Sigmoid colon (tissue), 7 donors: ENCODE data around the gene PFKL. TPM values are rescaled to one million over a fixed set of nuclear protein-coding genes. Genes with fewer than 3 reads are reported as not detected.
A peak's percentile ranks its signal among the peaks of the same experiment; 100 is the strongest.
"Not testable (repeated sequence)": the region's sequence is repeated elsewhere in the genome, so short reads cannot be mapped to it uniquely, and the experiment has no call there.

ENCODE experiments used
- DNase-seq: peaks from one replicate; pipeline ENCODE4 v3.0.0-alpha.2; 2019
- H3K27ac ChIP-seq, 4 donors: fragments of 200-600 bp; sonication (generic); one replicate each; pipeline ENCODE4 v1.5.1; 2016 to 2019; ENCODE audit warnings: mild to moderate bottlenecking in 1 of 4
- H3K27me3 ChIP-seq, 3 donors: fragments of 200-600 bp; sonication (generic); one replicate each; pipeline ENCODE4 v1.5.1; 2019; ENCODE audit warnings: mild to moderate bottlenecking in 1 of 3
- H3K36me3 ChIP-seq, 4 donors: fragments of 200-600 bp; sonication (generic); one replicate each; pipeline ENCODE4 v1.5.1; 2016 to 2019
- H3K4me1 ChIP-seq, 4 donors: fragments of 200-600 bp; sonication (generic); one replicate each; pipeline ENCODE4 v1.5.1; 2017 to 2019
- H3K4me3 ChIP-seq, 4 donors: fragments of 200-600 bp; sonication (generic); one replicate each; pipeline ENCODE4 v1.5.1; 2017 to 2019; ENCODE audit warnings: mild to moderate bottlenecking in 2 of 4, moderate library complexity in 1 of 4
- H3K9me3 ChIP-seq, 4 donors: fragments of 200-600 bp in 3 of 4; sonication (generic) in 3 of 4; one replicate each; pipeline versions ENCODE4 v1.5.1 to v1.6.1; 2013 to 2019
- EP300 ChIP-seq, 4 donors: sonication (generic); formaldehyde crosslinking; IDR thresholded peaks; one replicate each; pipeline ENCODE4 v1.6.1; 2017; ENCODE audit warnings: antibody characterized with exemption in 4 of 4
- POLR2A ChIP-seq, 2 donors: fragments of 450-650 bp; IDR thresholded peaks; one replicate each; pipeline ENCODE4 v1.6.1; 2016; ENCODE audit warnings: antibody characterized with exemption in 2 of 2, mild to moderate bottlenecking in 2 of 2, moderate library complexity in 2 of 2
- POLR2AphosphoS5 ChIP-seq, 4 donors: sonication (generic); formaldehyde crosslinking; IDR thresholded peaks; one replicate each; pipeline ENCODE4 v1.6.1; 2017; ENCODE audit warnings: antibody characterized with exemption in 4 of 4
- WGBS, 2 donors: extraction: QIAGEN DNeasy Blood & Tissue Kit; methylation state at CpG; one replicate each; pipeline ENCODE4 v1.1.7; 2013; 5-methylcytosine and 5-hydroxymethylcytosine counted together
- intact Hi-C: fragments of 100-400 bp; cut with DNase I; formaldehyde crosslinking; loops from one replicate; pipeline ENCODE4 v1.15.1; 2023
- polyA plus RNA-seq, 3 donors: library from polyadenylated mRNA; stranded (reverse); fragments of 200-250 nt; gene quantifications; one replicate each; pipeline ENCODE4 v1.2.3, GENCODE V29; 2013
- total RNA-seq, 4 donors: library from RNA; depleted of rRNA; stranded (reverse); fragments of >200 nt; gene quantifications; one replicate each; pipeline ENCODE4 v1.1.0, GENCODE V29; 2016
- TF ChIP-seq, protein P1 (sequence below), 4 experiments: fragments of 450-650 bp in 3 of 4; fragments of 200-600 bp in 1 of 4; IDR thresholded peaks; one replicate each; pipeline ENCODE4 v1.5.1; 2016 to 2019; ENCODE audit warnings: antibody characterized with exemption in 4 of 4, mild to moderate bottlenecking in 3 of 4, moderate library complexity in 2 of 4
- donor health status: healthy with polysubstance abuse.
- donor health status: Bipolar disorder and iron deficiency.
- donor health status: healthy.

The PFKL gene
- total and polyA plus RNA-seq, 7 donors: 38.0 to 159 (median 69.8) TPM

- H3K4me3 ChIP-seq: no peak overlapping the region
- intact Hi-C loops: no loop called here
- TF ChIP-seq EP300 (IDR thresholded peaks at IDR 0.05) (no peak), POLR2AphosphoS5 (IDR thresholded peaks at IDR 0.05) (no peak), POLR2A (IDR thresholded peaks at IDR 0.05) (no peak)
- TF ChIP-seq, protein P1, sequence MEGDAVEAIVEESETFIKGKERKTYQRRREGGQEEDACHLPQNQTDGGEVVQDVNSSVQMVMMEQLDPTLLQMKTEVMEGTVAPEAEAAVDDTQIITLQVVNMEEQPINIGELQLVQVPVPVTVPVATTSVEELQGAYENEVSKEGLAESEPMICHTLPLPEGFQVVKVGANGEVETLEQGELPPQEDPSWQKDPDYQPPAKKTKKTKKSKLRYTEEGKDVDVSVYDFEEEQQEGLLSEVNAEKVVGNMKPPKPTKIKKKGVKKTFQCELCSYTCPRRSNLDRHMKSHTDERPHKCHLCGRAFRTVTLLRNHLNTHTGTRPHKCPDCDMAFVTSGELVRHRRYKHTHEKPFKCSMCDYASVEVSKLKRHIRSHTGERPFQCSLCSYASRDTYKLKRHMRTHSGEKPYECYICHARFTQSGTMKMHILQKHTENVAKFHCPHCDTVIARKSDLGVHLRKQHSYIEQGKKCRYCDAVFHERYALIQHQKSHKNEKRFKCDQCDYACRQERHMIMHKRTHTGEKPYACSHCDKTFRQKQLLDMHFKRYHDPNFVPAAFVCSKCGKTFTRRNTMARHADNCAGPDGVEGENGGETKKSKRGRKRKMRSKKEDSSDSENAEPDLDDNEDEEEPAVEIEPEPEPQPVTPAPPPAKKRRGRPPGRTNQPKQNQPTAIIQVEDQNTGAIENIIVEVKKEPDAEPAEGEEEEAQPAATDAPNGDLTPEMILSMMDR (IDR thresholded peaks at IDR 0.05): no peak
- WGBS, 2 donors: 32 to 49% methylated on average over 8 of the region's 8 CpGs
- H3K27ac ChIP-seq: no peak overlapping the region
- no peak for DNase-seq
- H3K4me1 ChIP-seq: no peaks in the 10 kb centered on the region
- H3K27me3 ChIP-seq: peaks cover 0 to 5% (median 0%) of the 10 kb centered on the region in 3 donors
- peaks cover 0 to 2% (median 0%) of the 10 kb centered on the region in 4 donors for H3K9me3 ChIP-seq
- no peaks in the 10 kb centered on the region for H3K36me3 ChIP-seq
Observed at GRCh38 chr21:44360159-44360558, 60.3 kb downstream of the PFKL start.

GRCh38 chr21:44361903-44362302, 62.0 kb downstream of the PFKL start:
- H3K9me3 ChIP-seq, H3K4me1 ChIP-seq, H3K27ac ChIP-seq, H3K36me3 ChIP-seq, H3K4me3 ChIP-seq, intact Hi-C loops, DNase-seq: not testable (repeated sequence)
- H3K27me3 ChIP-seq: peaks cover 0 to 13% (median 0%) of the 10 kb centered on the region in 3 donors
- 91 to 94% methylated on average over 5 of the region's 5 CpGs for WGBS, 2 donors

- Histone ChIP-seq H3K27ac (no peak overlapping the region), H3K9me3 (peaks cover 0 to 2% (median 0%) of the 10 kb centered on the region in 4 donors), H3K36me3 (no peaks in the 10 kb centered on the region), H3K4me3 (no peak overlapping the region), H3K27me3 (peaks cover 0 to 17% (median 1%) of the 10 kb centered on the region in 3 donors), H3K4me1 (no peaks in the 10 kb centered on the region)
- TF ChIP-seq EP300 (IDR thresholded peaks at IDR 0.05): no peak
- TF ChIP-seq, protein P1 (IDR thresholded peaks at IDR 0.05): no peak
- TF ChIP-seq POLR2A (IDR thresholded peaks at IDR 0.05): no peak
- TF ChIP-seq POLR2AphosphoS5 (IDR thresholded peaks at IDR 0.05): no peak
- intact Hi-C loops: no loop called here
- no peak for DNase-seq
- 89 to 91% methylated on average over 1 of the region's 1 CpG for WGBS, 2 donors
Observed at GRCh38 chr21:44363278-44363677, 63.4 kb downstream of the PFKL start.

DNA sequence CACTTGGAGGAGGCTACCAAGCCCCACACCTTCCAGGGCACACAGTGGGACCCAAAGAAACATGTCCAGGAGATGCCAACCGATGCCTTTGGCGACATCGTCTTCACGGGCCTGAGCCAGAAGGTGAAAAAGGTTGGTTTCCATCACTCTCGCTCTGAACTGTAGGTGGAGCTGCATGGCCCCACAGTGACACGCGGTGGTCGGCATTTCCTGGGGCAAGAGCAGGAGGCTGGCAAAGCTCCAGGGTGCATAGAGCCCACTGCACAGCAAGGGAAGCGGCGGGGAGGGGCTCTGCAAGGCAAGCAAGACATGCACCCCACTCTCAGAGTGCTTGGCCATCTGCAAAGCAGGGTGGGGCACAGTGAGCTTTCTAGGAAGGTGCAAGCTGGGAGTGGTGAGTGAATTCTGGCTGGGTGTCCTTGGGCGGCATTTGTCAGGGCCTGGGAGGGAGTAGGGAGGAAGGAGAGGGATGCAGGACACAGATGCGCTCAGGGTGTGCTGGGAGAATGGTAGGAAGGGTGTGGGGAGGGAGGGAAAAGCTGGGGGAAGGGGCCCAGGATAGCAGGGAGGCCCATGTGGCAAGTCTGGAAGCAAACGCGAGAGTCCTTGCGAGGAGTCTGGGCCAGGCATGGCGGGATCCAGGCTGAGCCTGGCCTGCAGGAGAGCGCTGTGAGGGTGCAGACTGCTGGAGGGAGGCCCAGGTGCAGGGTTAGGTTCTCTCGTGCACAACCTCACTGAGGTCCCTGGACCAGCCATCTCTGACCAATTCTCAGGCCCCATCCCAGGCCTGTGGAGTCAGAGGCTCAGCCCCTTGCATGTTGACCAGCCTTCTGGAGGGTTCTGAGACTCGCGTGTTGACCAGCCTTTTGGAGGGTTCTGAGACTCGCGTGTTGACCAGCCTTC, 64.5 kb downstream of the PFKL start:
- no peak overlapping the region for H3K4me3 ChIP-seq
- intact Hi-C loops: no loop called here
- TF ChIP-seq, protein P1 (IDR thresholded peaks at IDR 0.05): no peak
- no peak for TF ChIP-seq EP300 (IDR thresholded peaks at IDR 0.05)
- no peak for TF ChIP-seq POLR2AphosphoS5 (IDR thresholded peaks at IDR 0.05)
- TF ChIP-seq POLR2A (IDR thresholded peaks at IDR 0.05): no peak
- no peak overlapping the region for H3K27ac ChIP-seq
- no peaks in the 10 kb centered on the region for H3K4me1 ChIP-seq
- peaks cover 0 to 2% (median 0%) of the 10 kb centered on the region in 4 donors for H3K9me3 ChIP-seq
- peak; percentile 22 for DNase-seq
- 82 to 86% methylated on average over 22 of the region's 22 CpGs for WGBS, 2 donors
- H3K36me3 ChIP-seq: no peaks in the 10 kb centered on the region
- peaks cover 6 to 28% (median 11%) of the 10 kb centered on the region in 3 donors for H3K27me3 ChIP-seq

DNA sequence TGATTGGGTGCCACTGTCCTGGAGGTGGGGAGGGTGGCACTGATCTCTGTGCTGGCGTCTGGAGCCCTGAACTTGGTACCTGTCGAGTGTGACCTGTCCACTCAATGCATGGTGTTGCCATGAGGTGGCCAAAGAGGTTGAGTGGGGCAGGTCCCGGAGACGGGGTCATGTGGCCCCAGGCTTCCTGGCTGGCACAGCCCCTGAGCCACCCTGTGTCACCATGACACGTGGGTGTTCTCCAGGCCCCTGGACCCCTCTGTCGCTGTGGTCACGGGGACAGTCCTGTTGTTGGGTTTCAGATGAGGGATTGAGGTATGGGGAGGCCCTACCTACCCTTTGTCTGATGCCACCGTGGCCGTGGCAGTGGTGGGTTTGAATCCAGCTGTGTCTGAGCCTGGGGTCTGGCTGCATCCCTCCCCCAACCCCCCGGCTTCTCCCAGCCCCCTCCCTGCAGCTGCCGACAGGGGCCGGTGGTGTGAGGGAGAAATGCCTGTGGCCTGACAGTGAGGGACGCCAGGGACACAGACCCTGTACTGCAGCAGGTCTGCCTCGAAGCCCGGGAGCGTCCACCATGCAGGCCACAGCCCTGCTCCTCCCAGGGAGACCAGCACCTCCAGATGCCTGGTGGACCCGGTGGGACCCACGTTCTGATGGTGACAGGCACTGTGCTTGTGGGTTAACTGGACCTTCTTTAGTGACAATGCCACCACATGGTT, 65.6 kb downstream of the PFKL start:
- intact Hi-C loops: no loop called here
- WGBS, 2 donors: 88 to 92% methylated on average over 18 of the region's 18 CpGs
- H3K4me1 ChIP-seq: peaks cover 0 to 7% (median 6%) of the 10 kb centered on the region in 4 donors
- H3K9me3 ChIP-seq: peaks cover 0 to 2% (median 0%) of the 10 kb centered on the region in 4 donors
- no peaks in the 10 kb centered on the region for H3K36me3 ChIP-seq
- TF ChIP-seq EP300 (IDR thresholded peaks at IDR 0.05) (no peak), POLR2AphosphoS5 (IDR thresholded peaks at IDR 0.05) (no peak), POLR2A (IDR thresholded peaks at IDR 0.05) (no peak)
- TF ChIP-seq, protein P1 (IDR thresholded peaks at IDR 0.05): no peak
- no peak overlapping the region for H3K4me3 ChIP-seq
- no peak overlapping the region for H3K27ac ChIP-seq
- peaks cover 6 to 35% (median 11%) of the 10 kb centered on the region in 3 donors for H3K27me3 ChIP-seq
- DNase-seq: peak; percentile 56
